ENCODE measurements around the gene POFUT1.
"Not testable (repeated sequence)": the region's sequence is repeated elsewhere in the genome, so short reads cannot be mapped to it uniquely, and the experiment has no call there.

Gene POFUT1

GRCh38 chr20:32189691-32190615, 17.7 kb upstream of the POFUT1 start:
- DNase-seq = peak; percentile 32

- no peak for DNase-seq
These were observed 16.9 kb upstream of the POFUT1 start for GRCh38 chr20:32190616-32191415.

GRCh38 chr20:32191422-32191821, 16.3 kb upstream of the POFUT1 start:
- no peak for DNase-seq

DNA sequence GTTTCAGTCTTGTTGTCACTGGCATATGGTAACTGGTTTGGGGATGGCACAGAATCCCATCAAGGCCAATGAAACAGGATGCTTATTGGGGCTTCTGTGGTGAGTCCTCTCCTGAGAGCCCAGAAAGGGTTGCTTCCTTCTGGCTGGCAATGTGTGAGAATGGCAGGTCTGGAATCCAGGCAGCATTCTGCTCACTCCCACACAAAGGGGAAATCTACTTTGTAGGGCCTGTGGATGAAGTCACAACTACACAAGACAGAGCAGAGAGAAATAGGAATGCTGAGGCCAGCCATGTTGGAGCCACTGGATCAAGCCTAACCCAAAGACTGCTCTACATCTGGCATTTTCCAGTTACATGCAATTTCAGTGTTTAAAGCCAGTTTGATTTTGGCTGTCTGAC, 15.8 kb upstream of the POFUT1 start:
- no peak for DNase-seq

DNA sequence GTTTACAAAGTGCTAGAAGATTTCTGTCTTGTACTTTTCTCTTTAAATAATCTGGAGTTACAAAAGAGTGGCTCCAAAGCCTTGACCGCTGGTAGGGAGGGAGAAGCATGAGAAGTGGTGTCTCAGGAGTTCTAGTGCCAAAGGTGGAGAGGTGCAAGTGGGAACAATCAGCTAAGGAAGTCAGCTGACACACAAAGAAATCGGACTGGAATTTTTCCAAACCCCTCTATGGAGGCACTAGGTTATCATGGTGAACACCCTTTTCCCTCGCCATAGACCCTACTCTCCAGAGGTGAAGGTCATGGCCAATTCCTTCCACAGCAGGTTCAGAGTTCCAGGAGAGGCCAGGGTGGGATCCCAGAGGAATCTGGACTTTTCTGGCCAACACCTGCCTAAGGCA, 15.0 kb upstream of the POFUT1 start:
- DNase-seq = no peak

- not testable (repeated sequence) for DNase-seq
These were observed 14.3 kb upstream of the POFUT1 start for GRCh38 chr20:32193336-32193735.

GRCh38 chr20:32193996-32194395, 13.7 kb upstream of the POFUT1 start:
- no peak for DNase-seq

DNA sequence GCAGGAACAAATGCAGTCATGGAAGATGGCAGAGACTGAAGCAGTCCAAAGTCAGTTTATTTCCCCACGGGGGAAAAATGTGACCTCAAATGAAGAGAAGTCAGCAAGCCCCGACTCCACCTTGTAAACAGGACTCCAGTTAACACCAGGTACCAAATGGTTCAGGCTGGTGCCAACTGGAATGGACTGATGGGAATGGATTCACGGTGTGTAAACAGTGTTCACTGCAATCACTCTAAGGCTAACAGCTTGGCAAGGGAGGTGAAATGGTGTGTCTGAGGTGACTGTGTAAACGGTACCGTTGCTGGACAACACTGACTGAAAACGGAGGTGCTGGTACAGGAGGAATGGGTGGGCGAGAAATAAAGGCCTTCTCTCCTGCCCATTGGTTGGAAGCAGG, 12.1 kb upstream of the POFUT1 start:
- no peak for DNase-seq

DNA sequence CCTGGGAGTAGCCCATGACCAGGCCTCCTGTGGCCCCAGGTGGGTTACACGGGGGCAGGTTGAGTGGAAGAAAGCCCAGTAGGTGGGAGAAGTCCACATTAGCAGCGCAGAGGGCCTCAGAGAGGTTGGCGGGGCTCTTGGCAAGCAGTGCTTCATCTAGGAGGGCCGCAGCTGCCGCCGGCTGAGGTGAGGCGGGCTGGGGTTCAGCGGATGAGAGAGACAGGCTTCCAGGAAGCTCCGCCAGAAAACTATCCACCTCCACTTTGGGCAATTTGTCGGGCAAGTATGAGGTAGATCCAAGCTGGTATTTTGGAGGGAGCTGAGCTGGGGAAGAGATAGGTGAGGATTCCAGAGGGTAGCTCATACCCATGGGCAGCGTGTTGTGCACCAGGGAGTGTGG, 11.1 kb upstream of the POFUT1 start:
- DNase-seq = not testable (repeated sequence)

DNA sequence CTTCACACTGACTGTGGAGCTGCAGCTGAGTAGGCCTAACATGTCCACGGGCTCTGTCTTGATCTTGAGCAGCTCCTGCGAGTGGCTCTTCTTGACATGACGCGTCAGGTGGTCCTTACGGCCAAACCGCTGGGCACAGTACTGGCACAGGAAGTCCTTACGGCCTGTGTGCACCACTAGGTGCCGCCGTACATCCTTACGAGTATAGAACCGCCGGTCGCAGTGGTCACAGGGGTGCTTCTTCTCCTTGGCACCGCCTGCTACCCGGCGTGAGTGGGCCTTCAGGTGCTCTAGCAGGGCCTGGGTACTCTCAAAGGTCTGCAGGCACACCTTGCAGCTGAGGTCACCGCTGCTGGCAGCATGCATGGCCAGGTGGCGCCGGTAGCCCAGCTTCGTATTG, 10.5 kb upstream of the POFUT1 start:
- DNase-seq = not testable (repeated sequence)

DNA sequence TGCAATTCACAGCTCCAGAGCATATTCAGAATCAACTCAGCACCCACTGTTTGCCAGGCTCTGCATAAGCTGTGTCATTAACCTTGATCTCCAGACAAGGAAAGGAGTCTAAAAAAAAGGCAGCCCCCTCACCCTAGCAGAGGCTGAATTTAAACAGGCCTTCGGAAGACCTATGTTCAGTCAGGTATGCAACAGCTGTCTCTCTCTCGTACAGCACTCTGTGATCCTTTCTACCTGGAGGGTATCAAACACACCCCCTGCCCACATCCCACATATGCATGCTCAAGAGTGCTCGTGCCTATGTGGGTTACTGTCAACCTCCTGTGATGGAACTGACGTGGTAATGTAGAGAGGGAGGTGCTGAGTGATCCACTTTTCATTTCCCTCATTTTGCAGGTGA, 8.7 kb upstream of the POFUT1 start:
- no peak for DNase-seq

GRCh38 chr20:32201296-32201976, 6.2 kb upstream of the POFUT1 start:
- no peak for DNase-seq

DNA sequence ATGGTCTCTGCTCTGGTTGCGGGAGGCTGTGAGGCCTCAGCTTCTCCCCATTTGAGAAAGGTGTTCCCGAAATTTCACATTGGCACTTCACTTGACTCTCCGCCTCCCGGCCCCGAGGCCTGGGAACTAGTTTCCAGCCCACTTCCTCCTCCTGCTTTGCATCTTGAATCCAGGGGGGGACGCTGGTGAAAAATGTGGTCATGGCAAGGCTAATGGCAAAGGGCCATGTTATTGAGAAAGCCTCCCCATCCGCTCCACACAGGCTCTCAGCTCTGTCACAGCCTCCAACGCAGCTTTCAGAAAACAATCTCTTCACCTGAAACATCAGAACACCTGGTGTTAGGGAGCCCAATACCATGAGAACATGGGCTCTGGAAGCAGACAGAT, 5.7 kb upstream of the POFUT1 start:
- DNase-seq = no peak

DNA sequence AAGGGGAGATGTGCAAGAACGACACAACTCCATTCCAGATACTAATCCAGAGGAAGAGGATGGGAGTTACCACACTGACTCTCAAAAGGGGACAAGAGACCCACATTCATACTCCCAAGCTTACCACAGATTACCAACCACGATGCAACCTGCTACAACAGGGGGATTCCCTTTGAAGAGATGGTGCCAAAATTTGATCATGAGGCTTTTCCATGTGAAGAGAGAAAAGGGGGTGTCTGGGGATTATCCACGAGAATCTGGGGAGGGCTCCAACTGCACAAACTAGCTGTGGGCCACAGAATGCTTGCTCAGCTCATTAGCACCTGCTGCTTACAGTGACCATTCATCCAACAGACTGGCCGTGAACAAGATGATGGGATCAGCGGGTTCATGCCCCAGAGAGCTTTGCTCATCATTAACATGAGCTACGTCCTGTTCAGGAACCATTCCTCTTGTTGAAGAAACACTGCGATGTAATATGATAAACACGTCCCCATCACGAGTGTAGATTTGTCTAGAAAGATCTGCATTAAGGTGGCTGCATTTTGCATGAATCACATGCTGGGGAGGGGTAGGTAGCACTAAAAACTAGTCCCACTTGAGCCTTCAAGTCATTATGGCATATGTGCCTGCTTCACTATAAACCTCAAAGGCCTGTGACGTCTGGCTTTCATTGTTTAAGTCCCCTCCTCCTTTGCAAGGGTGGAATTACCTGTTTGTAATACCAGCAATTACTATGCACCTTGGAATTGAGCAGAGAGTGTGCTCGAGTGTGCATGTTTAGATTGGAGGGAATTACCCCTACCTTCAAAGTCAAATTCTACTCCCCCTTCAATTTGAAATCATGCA, 4.1 kb upstream of the POFUT1 start:
- no peak for DNase-seq

DNA sequence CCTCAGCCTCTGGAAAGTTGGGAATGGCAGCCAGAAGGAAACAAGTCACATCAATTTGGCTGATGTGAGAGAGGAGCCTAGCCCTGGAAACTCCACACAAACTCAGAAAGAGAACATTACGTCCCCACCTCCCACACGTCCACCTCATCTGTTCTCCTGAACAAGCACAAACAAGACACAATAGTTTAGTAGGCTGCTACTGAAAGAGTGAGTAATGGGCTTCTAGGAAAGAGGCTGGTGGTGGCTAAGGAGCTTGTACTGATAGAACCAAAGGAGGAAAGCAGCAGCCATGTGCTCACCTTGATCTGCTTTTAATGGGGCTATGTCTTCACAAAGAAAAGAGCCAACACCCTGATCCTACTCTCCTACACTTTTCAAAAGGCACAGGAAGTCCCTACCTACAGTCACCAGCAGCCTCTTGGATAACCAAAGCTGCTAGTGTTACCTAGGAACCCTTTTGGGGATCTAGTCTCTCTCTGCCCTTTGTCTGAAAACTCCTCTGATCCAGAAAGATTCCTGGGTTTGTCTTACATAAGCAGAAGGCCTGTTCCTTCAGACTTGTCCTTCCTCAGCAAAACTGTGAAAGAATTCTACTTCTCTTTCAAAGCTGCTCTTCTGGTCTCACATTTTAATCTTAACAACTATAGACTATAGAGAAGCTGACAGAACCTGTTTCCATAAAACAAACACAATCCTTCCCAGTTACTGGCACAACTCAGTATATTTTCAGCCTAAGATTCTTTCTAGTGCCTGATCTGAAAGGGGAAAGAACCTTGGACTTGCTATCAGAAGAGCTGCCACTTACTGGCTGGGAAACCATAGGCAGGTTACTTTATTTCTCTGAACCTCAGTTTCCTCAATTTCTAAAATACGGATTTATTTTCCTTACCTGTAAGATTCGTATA, 3.2 kb upstream of the POFUT1 start:
- DNase-seq = no peak

DNA sequence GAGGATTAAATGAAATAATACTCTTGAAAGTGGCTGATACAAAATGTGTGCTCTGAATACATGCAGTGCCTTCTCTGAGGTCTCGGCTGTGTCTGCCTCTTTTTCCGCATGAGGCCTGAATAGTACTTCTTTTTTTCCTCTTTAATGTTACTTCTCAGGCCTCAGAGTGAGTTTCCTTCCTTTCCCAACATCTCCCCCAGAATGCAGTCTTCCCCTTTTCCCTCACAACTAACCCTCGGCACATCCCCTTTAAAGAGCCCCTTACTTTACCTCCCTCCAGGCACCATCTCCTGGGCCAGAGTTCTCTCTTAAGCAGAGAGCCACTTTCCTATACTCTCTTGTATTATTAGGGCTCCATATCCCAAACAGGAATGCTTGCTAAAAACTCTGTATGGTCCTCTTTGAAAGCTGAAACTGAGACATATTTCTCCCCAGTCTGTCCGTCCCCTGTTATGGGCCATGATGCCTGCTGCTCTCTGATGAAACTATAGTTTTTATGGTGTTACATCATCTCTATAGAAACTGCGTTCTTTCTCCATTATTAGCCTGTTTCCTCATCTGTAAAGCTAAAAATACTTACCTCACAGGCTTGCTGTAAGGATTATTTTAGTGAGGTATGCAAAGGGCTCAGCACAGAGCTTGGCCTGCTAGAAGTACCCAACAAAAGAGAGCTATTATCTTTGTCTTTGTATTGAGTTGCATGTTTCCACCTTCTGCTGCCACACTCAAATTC, 2.4 kb upstream of the POFUT1 start:
- no peak for DNase-seq

DNA sequence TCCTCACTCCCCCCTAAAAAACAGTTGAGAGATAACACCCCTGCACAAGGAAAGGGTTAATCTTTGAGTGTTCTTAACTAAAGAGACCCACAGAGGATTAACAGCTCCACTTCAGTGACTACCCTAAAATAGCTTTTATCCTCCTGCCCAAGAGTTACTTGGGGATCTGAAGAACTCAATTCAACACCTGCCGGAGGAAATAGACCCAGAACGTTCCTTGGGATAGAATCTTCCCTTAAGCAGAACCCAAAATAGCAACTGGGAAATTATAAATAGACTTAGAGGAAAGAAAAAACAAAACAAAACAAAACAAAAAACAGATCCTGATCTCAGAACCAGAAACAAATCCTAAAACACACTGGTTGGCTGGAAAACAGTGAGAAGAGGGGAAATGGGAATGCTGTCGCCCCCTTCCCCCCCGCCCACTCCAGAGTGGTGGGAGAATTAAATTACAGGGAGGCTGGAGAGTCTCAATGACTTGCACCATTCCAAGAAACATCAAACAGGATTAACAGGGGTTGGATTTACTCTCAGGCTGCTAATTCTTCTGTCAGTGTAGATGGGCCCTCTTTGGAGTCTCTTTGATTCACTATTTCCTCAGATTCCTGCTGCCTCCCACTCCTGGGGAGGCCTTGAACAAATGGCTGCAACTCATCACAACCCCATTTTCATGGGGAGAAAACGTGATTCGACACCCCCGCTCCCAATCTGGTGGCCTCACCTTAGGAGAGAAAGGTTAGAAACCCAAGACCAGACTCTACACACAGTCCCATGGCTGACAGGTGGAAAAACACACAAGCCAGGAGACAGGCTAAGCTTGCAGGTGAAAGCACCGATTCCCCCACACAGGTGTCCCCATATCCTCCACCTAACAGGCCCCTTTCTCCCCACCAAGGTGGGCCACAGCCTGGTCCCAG, 1.6 kb upstream of the POFUT1 start:
- DNase-seq = no peak

- DNase-seq = no peak
These were observed 687 bp upstream of the POFUT1 start for GRCh38 chr20:32206760-32207625.

Measured in CD4-positive, alpha-beta T cell treated with Interleukin-15 for 1 hour (primary cell).